ENCODE measurements around the gene SCYL2. TPM values are rescaled to one million over a fixed set of nuclear protein-coding genes. Genes with fewer than 3 reads are reported as not detected.

SCYL2 gene
- total and polyA plus RNA-seq, 2 of the 13 experiments (the other 11 are each of a cell fraction or from before 2014, with no cell fraction given), result 11.4 to 28.8 TPM

DNA sequence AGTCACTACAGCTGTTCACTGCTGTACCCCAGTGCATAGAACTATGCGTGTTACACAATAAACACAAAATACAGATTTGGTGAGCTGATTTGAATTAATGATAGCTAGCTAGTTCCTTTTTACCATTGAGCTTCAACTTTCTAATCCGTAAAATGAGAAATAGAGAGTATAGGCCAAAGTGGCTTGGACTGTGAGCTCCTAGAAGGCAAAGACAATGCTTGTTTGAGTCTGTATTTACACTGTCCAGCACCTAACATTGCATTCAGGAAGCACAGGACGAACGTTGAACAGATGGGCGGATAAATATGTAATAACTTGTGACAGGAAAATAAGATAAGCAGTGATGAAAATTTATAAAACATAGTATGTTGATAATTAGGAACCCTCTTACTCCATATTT is 121.4 kb downstream of the SCYL2 start (continued):
- TF ChIP-seq, protein P1, sequence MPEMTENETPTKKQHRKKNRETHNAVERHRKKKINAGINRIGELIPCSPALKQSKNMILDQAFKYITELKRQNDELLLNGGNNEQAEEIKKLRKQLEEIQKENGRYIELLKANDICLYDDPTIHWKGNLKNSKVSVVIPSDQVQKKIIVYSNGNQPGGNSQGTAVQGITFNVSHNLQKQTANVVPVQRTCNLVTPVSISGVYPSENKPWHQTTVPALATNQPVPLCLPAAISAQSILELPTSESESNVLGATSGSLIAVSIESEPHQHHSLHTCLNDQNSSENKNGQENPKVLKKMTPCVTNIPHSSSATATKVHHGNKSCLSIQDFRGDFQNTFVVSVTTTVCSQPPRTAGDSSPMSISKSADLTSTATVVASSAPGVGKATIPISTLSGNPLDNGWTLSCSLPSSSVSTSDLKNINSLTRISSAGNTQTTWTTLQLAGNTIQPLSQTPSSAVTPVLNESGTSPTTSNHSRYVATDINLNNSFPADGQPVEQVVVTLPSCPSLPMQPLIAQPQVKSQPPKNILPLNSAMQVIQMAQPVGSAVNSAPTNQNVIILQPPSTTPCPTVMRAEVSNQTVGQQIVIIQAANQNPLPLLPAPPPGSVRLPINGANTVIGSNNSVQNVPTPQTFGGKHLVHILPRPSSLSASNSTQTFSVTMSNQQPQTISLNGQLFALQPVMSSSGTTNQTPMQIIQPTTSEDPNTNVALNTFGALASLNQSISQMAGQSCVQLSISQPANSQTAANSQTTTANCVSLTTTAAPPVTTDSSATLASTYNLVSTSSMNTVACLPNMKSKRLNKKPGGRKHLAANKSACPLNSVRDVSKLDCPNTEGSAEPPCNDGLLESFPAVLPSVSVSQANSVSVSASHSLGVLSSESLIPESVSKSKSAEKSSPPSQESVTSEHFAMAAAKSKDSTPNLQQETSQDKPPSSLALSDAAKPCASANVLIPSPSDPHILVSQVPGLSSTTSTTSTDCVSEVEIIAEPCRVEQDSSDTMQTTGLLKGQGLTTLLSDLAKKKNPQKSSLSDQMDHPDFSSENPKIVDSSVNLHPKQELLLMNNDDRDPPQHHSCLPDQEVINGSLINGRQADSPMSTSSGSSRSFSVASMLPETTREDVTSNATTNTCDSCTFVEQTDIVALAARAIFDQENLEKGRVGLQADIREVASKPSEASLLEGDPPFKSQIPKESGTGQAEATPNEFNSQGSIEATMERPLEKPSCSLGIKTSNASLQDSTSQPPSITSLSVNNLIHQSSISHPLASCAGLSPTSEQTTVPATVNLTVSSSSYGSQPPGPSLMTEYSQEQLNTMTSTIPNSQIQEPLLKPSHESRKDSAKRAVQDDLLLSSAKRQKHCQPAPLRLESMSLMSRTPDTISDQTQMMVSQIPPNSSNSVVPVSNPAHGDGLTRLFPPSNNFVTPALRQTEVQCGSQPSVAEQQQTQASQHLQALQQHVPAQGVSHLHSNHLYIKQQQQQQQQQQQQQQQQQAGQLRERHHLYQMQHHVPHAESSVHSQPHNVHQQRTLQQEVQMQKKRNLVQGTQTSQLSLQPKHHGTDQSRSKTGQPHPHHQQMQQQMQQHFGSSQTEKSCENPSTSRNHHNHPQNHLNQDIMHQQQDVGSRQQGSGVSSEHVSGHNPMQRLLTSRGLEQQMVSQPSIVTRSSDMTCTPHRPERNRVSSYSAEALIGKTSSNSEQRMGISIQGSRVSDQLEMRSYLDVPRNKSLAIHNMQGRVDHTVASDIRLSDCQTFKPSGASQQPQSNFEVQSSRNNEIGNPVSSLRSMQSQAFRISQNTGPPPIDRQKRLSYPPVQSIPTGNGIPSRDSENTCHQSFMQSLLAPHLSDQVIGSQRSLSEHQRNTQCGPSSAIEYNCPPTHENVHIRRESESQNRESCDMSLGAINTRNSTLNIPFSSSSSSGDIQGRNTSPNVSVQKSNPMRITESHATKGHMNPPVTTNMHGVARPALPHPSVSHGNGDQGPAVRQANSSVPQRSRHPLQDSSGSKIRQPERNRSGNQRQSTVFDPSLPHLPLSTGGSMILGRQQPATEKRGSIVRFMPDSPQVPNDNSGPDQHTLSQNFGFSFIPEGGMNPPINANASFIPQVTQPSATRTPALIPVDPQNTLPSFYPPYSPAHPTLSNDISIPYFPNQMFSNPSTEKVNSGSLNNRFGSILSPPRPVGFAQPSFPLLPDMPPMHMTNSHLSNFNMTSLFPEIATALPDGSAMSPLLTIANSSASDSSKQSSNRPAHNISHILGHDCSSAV (CRISPR knock-in tag; IDR thresholded peaks at IDR 0.05; ENCODE audit: borderline replicate concordance), result no peak
- TF ChIP-seq ZSCAN9 (CRISPR knock-in tag; IDR thresholded peaks at IDR 0.05; ENCODE audit: borderline replicate concordance) (no peak), ZKSCAN5 (CRISPR knock-in tag; IDR thresholded peaks at IDR 0.05) (no peak), FOXJ3 (CRISPR knock-in tag; IDR thresholded peaks at IDR 0.05; ENCODE audit: borderline replicate concordance) (no peak; the same call in 1 of the 2 replicates), HOXD1 (CRISPR knock-in tag; IDR thresholded peaks at IDR 0.05) (no peak), SIX4 (CRISPR knock-in tag; IDR thresholded peaks at IDR 0.05) (no peak), ZNF644 (CRISPR knock-in tag; IDR thresholded peaks at IDR 0.05; ENCODE audit: low read depth) (peak; percentile 64), ZNF33A (CRISPR knock-in tag; IDR thresholded peaks at IDR 0.05; ENCODE audit: borderline replicate concordance) (no peak), ZNF709 (CRISPR knock-in tag; IDR thresholded peaks at IDR 0.05) (no peak), SRSF4 (IDR thresholded peaks at IDR 0.05; ENCODE audit: low read depth, low read length, poor library complexity, severe bottlenecking) (no peak), CCDC6 (CRISPR knock-in tag; IDR thresholded peaks at IDR 0.05) (no peak), ZNF839 (CRISPR knock-in tag; IDR thresholded peaks at IDR 0.05; ENCODE audit: borderline replicate concordance) (no peak), ZFP41 (CRISPR knock-in tag; IDR thresholded peaks at IDR 0.05; ENCODE audit: borderline replicate concordance) (no peak), FOXA1 (IDR thresholded peaks at IDR 0.05) (no peak), FOXA1 (CRISPR knock-in tag; IDR thresholded peaks at IDR 0.05) (peak; percentile 72; the same call in 1 of the 2 replicates), NFE2 (CRISPR knock-in tag; IDR thresholded peaks at IDR 0.05) (no peak), ZNF530 (CRISPR knock-in tag; IDR thresholded peaks at IDR 0.05; ENCODE audit: low read depth) (no peak), MED1 (CRISPR knock-in tag; IDR thresholded peaks at IDR 0.05) (0 out of 2 replicates have a peak, but pooled peaks have one; percentile 21), NBN (conservative IDR thresholded peaks at IDR 0.05) (no peak), REPIN1 (CRISPR knock-in tag; IDR thresholded peaks at IDR 0.05; ENCODE audit: borderline replicate concordance, low read depth) (no peak), ZNF557 (CRISPR knock-in tag; IDR thresholded peaks at IDR 0.05) (no peak)
- TF ChIP-seq, protein P2, sequence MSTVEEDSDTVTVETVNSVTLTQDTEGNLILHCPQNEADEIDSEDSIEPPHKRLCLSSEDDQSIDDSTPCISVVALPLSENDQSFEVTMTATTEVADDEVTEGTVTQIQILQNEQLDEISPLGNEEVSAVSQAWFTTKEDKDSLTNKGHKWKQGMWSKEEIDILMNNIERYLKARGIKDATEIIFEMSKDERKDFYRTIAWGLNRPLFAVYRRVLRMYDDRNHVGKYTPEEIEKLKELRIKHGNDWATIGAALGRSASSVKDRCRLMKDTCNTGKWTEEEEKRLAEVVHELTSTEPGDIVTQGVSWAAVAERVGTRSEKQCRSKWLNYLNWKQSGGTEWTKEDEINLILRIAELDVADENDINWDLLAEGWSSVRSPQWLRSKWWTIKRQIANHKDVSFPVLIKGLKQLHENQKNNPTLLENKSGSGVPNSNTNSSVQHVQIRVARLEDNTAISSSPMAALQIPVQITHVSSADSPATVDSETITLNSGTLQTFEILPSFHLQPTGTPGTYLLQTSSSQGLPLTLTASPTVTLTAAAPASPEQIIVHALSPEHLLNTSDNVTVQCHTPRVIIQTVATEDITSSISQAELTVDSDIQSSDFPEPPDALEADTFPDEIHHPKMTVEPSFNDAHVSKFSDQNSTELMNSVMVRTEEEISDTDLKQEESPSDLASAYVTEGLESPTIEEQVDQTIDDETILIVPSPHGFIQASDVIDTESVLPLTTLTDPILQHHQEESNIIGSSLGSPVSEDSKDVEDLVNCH (CRISPR knock-in tag; IDR thresholded peaks at IDR 0.05), result no peak

Measured in HepG2 (cell line).